ENCODE results near the gene TAC4.
"Not testable (repeated sequence)": the region's sequence is repeated elsewhere in the genome, so short reads cannot be mapped to it uniquely, and the experiment has no call there.

TAC4 gene

DNA sequence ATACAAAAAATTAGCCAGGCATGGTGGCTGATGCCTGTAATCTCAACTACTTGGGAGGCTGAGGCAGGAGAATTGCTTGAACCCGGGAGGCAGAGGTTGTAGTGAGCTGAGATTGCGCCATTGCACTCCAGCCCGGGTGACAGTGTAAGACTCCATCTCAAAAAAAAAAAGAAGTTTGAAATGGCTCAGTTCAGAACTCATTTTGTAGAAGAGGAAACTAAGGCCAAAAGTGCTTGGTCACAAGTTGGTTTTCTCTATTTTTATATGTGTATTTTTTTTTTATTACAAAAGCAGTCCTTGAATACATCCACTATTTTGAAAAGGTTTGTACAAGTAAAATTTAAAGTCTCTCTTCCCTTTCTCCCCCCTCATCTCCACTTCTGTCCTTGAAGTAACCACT, 5.5 kb downstream of the TAC4 start:
- DNase-seq = no peak

DNA sequence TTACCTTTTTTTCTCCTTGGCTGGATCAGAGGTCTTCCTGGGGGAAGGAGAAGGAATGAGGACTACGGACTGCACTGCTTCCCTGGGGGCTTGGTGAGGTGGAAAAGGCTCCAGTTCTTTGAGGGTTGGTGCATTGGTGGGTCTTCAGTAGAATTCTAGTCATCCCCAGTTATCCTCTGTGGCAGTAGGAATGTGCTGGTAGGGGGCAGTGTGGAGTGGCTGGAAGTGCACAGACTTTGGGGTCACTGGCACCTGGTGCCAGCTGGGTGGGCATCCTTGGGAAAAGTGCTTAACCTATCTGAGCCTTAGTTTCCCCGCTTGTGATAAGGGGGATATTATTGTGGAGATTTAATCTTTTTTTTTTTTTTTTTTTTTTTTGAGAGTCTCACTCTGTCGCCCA, 6.3 kb downstream of the TAC4 start:
- DNase-seq = no peak

DNA sequence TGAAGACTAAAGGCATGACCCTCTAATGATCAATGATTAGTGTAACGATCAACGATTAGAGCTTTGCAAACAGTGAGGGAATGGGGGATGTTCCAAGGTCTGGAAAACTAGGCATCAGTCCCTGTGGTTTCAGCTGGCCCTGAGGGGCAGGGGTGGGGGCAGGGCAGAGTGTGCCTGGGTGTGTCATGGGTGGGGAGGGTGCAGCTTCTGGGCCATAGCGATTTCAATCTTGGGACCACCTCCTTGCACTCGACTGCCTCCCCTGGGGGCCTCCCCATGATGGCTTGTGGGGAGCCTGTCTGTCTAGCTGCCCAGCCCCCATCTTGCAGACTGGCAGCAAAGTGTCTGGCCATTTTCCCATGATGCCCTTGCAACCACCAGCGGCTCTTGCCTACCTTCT, 8.4 kb downstream of the TAC4 start:
- DNase-seq = no peak

DNA sequence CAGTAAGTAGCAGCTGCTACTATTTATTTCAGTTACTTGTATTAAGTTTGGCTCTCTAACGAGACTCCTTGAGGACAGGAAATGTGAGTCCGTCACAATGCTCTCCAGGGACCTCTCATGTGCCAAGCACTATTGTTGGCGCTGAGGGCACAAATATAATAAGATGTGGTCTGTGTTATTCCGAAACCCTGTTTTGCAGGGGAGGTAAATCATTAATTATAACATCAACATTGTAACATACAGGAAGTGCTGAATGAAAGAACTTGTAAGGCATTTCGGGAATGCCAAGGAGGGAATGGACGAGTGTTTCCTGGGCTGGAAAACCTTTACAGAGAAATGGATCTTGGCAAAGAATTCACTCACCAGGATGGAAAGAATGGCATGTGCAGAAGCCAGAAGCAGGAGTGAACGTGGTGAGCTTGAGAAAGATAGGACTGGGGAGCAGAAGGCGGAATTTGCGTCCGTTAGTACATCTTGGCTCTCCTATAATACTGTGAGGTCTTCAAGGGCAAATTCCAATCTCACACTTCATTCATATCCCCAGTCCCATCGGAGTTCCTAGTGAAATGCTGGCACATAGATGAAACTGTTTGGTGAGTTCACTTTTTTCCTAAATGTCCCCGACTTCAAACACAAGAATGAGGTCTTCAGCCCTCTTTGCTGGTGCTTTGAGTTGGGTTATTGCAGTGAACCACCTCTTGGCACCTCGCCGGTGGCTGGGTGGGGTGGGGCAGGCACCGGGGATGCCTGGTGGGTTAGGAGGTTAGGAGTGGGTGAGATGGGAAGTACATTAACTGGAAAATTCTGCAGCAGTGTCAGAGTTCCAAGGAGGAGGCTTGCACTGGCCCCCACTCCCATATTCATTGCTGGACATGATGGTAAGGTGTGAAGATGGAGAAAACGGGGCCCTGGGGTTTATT, 11.5 kb downstream of the TAC4 start:
- DNase-seq = no peak

DNA sequence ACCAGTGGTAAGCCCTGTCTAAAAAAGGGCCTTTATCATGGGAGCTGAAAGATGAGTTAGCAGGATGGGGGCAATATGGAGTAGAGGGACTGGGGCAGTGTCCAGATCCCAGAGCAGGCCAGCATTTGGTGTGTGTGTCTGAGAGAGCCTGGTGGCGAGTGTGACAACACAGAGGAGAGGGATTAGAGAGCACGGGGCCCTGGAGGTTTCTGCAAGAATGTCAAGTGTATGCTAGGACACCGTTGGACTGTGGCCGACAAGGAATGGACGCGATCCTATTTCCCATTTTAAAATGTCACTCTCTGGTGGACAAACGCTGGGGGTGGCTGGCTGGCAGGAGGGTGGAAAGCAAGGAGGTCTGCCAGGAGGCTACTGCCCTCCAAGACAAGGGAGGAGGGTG, 12.4 kb downstream of the TAC4 start:
- DNase-seq = no peak

DNA sequence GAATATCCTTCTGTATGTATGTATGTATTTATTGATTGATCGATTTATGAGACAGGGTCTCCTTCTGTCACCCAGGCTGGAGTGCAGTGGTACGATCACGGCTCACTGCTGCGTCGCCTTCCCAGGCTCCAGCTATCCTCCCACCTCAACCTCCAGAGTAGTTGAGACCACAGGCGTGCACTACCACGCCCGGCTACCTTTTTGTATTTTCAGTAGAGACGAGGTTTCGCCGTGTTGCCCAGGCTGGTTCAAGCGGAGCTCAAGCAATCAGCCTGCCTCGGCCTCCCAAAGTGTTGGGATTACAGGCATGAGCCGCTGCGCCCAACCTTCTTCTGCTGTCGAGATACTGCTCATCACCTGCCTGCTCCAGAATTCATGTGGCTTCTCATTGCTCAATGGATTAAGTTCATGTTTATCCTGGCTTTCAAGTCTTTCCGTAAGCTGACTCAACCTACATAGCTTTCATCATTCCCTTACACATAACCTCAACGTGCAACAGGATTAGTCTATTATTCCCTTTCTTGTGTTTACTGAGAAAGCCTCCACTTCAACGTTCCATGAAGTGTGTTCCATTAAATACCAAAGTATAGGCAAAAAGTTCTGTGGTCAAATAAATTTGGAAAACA, 13.6 kb downstream of the TAC4 start:
- DNase-seq = no peak

DNA sequence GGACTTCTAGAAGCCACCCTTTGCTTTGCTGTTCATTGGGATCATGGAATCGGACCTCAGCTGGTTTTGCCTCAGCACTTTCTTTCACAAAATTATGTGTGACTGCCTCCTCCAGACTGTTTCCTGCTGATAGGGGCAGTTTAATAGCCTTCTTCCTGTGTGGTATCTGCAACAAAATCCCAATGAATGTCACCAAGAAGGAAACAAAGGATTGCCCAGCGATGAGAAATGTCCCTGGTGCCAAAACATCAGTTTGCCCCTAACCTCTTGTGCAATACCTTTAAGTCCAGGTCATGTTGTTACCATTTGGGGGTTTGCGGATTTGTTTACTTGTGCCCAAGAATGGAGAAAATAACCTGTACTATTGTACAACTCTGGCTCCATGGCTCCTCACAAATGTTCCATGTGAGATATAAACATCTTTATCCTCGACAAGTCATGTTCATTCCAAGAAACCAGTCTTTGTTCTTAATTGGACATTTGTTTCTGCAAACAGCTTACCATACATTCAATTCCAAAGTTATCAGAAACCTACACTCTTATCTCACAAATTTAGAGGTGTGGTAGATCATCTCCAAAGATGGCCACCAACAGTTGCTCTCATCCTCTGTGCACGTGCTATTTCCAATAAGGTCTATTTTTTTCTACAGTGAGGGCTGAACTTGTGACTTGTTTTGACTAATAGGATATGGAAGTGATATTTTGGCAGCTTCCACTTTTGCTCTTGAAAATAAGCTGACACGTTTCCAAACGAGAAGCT, 14.8 kb downstream of the TAC4 start:
- DNase-seq = no peak

DNA sequence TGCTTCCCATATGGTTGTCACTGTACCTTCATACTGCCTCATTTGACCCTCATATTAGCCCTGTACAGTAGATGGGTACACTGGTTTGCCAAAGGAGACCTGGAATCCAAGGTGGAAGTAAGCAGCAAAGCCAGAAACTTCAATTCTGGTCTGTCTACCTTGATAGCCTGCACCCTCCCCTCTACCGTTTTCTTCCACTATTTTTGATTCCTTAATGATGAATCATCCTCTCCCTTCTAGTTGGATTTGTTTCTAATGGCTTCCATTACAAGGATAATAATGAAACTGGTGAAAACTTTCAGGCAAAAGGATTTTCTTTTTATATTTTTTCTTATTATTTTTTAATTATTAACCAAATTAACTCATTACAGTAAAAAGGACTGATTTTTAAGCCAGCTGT, 17.3 kb downstream of the TAC4 start:
- DNase-seq = no peak

DNA sequence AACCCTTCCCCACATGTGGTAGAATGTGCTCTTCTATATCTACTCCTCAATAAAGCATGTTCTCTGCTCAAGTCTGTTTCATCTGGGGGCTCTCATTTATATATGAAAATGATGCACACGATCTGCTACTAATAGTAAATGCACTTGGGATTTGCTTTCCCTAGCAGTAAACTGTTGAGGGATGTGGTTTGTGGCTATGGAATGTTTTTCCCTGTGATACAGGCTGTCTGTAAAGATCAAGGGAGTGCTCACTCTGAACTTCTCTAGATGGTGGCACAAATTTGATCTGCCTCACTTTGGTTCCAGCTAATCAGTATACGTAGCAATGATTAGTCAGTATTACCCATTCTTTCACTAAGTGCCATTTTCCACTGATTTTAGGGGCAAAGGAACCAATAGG, 18.8 kb downstream of the TAC4 start:
- DNase-seq = no peak

DNA sequence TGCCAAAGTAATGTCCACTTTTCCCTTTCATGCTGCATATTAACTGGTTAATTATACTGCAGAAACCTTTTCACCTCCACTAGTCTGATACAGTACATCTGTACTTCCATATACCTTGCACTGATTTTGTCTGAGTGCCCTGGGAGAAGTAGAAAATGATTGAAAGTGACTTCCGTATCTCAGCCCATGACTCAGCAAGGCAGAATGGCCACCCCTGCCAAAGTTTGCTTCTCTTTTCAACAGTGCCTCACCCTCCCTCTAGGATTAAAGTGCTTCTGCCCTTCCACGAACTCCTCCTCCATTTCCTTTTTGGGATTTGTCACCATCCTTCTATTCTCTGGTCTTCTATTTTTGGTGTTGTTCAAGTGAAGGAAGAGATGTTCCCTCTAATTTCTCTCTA, 19.5 kb downstream of the TAC4 start:
- DNase-seq = not testable (repeated sequence)

DNA sequence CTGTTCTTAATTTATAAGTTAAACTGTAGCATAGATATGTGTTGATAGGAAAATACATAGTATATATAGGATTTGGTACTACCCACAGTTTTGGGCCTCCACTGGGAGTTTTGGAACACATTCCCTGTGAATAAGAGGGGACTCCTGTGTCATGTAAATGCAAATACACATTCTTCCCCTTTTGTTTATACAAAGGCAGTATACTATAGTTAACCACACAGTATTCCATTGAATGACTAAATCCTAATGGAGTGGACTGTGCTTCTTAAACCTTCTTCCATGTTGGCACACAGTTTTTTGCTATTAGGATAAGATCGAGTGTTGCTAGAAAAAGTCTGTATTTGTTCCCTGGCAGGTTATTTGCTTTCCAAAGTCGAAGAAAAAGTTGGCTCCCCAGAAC, 22.2 kb downstream of the TAC4 start:
- DNase-seq = no peak

DNA sequence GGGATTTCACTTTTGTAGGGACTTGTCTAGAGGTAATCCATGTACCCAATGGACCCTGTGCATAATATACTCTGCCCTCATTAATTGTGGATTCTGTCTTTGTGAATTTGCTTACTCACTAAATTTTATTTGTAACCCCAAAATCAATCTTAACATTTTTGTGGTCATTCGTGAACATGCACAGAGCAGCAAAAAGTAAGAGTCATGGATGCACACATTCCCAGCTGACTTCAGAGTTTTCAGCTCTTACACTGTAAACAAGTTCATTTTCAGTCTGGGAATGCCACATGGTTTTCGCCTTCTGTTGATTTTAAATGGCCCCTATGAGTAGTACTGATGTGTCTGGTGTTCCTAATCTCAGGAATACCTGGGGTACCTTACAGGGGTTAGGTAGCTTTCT, 24.3 kb downstream of the TAC4 start:
- no peak for DNase-seq

DNA sequence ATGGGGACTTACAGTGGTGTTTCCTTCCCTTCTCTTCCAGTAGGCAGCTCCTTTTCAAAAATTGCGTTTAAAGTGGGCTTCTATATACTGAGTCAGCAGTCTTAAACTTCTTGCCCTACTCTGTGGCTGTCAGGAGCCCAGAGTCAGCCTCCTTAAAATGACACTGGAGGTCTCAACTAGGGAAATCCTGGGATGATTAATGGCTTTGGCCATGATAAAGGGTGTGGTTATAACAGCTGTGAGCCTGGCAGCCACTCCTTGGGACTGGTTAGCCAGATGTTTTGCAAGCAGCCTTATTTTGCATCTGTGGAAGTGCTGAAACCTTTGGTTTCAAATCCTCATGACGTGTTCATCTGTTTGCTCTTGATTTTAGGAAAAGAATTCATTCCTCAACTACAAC, 25.0 kb downstream of the TAC4 start:
- no peak for DNase-seq

DNA sequence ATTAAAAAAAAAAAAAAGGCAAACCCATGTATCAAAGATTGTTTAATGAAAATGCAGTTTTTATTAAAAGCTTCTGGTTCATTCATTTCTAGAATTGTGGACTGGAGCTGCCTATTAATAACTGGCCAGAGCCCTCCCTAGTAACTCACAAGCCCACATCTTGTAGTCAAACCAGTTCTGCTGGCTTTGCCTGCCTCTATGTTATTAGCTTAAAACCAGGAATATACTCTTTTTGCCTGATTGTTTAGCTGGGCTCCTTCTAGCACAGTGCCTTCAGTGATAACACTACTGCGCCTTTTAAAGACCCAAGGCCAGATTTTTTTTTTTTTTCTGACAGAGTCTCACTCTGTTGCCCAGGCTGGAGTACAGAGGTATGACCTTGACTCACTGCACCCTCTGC, 26.0 kb downstream of the TAC4 start:
- no peak for DNase-seq

DNA sequence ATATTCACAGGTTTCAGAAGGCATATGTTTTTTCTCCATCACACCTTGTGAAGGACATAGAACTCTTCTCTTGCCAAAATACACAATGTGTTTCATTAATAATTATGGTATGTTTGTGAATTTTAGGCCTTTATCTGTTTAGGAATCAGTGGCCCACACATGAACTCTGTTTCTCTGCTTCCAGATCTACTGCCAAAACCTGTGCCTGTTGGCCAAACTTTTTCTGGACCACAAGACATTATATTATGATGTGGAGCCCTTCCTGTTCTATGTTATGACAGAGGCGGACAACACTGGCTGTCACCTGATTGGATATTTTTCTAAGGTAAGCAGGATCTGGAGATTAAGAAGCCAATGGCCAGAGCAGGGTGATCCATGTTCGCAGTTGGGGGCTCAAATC, 26.4 kb downstream of the TAC4 start:
- DNase-seq = no peak

DNA sequence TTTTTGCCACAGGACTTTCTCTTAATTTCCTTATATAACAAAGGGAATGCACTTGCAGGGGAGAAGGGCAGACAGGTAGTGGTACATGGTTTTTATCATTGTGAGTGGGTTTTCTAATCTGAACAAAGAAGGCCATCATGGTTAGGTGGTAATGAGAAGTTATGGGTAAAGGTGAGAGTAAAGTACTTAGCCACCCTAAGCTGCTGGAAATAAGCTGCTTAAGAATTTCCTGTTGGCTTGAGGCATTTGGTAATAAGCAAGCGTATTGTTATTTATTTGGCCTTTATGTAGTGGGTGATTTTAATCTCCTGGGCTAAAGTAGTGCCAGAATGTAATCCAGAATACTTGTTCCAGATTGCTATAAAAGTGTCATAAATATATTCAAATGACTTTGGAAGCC, 27.1 kb downstream of the TAC4 start:
- DNase-seq = no peak

DNA sequence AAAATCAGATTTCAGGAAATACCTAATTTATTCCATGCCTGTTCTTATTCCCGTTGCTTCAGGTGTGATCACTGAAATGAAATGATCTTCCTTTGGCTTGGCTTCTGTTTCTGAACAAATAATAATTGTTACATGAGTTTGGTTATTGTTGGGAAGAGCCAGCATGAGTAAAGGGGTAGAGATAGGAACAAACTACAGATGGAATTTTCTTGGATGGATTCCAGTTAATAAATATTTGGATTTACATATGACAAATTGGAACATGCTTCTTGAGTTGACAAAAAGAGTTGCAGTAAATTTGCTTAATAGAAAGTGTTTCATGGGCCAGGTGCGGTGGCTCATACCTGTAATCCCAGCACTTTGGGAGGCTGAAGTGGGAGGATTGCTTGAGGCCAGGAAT, 28.2 kb downstream of the TAC4 start:
- no peak for DNase-seq

DNA sequence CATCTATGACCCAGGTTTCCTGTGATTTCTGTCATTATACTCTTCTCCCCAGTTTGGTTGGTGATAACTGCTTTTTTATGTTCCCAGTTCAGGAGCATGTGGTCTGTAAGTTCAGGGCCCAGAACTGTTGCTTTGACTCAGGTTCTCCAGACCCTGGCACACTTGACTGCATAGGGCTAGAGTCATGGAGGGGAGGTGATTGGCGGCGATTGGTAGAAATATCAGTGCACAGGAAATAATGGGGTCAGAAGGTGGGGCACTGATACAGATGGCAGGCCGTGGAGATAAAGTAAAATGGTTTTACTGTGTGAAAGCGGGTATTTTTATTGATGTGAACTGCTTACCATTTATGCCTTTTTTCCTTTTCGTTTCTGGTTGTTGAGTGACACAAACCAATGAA, 28.7 kb downstream of the TAC4 start:
- no peak for DNase-seq

DNA sequence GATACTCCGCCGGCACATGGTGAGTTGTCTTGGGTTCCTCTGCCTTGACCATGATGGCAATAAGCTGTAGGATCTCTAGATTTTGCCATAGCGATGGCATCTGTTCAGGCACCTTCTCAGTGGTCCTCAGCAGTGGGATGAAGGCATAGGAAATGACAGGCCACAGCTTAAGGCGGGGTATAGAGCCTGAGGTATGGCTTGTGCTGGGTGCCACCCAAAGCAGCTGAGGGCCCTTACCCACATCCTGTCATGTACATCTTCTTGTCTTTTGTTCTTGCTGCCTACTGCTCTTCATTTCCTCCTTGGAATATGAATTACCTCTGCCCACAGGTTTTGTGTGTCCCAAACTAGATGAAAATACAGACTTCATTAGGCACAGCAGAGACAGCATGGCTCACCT, 29.9 kb downstream of the TAC4 start:
- DNase-seq = peak; percentile 51

DNA sequence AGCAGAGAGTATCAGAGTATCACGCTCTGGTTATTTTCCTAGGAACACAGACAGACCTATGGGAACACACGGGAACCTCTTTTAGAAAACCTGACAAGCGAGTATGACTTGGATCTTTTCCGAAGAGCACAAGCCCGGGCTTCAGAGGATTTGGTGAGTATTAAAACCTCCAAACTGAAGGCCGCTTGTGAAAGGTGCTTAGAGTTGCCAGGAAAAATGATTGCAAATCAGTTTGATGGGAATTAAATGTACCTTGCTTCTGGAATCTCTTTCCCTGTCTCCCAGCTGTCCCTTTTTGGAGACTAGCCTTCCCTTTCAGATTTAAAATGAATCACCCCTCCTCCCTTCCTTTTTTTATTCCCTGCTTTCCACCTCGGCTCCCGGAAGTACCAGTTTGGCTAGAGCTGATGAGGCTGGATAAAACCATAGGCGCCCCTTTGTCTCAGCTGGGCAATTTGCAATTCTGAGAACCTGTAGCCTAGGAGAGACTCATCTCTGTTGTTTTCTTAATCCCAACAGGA, 32.0 kb downstream of the TAC4 start:
- no peak for DNase-seq

DNA sequence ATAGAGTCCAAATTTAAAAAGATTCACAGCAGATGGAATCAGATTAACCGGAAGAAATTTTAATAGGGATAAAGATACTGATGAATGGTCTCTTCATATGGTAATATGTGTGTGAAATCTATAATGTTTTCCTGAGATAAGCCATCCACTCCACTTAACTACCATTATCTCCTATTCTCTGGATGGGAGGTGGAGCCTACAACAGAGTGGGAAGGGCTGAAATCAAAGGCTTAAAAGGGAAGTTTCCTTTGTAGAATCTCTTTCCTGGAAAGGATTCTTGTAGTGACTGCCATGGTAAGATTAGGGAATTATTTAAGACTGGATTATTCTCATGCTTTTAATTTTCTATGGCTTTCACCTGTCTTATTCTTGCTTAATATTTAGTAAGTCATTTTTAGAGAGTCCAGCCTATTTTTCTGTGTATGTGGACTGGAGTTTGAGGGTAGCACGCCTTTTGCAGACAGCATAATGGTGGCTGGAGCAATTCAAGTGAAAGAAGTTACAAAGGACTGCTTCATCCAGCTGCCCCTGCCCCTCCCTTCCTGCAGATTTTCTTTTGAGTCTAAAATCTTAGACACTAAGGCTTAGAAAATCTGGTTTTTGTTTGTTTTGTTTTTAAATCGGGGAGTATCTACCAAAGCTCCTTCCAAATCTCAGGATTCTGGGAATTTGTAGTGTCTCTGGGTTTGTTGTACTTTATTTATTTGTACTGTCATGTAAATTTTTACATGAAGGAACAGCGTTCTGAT, 32.9 kb downstream of the TAC4 start:
- no peak for DNase-seq

DNA sequence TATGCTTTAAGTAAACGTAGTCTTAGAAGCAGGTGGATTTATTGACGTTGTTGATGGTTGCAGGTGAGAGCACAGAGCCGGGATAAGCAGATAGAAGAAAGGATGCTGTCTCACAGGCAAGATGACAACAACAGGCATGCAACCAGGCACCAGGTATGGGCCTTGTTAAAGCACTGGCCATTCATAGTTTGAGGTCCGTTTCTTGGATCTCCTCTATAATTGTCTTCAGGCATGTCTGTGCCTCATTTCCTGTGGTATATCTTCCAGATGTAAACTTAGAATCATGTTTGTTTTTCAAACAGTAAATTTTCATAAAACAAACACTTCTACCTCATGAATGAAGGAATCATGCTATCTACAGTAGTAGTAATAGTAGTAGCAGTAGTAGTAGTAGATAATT, 38.8 kb downstream of the TAC4 start:
- DNase-seq = no peak

DNA sequence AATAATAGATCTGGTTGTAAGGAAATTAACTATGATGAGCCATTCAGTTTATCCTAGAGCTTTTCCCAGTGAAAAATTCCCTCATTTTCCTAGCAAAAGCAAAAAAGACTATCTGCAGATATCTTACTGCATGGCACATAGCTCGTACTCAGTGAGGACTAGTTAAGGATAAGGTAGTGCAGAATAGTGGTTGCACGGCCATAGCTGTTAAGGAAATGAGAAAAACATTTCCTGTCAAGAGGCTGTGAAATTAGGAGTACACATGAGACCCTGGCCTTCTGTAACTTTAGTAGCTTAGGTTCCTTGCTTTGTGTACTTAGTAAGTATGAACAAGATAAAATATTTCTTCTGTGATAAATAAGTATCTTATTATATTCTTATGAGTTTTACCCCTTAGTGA, 49.1 kb downstream of the TAC4 start:
- no peak for DNase-seq

Measured in CD4-positive, alpha-beta T cell treated with Interleukin-15 for 1 hour (primary cell).